Muscle layer of colon (tissue), 2 donors: Measurements from ENCODE around the gene IMMP2L.

Experiments
- H3K27ac ChIP-seq: one replicate; pipeline ENCODE4 v1.7.0; 2013; ENCODE audit warnings: low read depth, mild to moderate bottlenecking, low read length, moderate library complexity
- H3K27me3 ChIP-seq, 2 donors: one replicate each; pipeline ENCODE4 v1.7.0; 2013; ENCODE audit warnings: low read length in 2 of 2, mild to moderate bottlenecking in 2 of 2; ENCODE audit not compliant: insufficient read depth in 2 of 2, control insufficient read depth in 1 of 2
- H3K36me3 ChIP-seq: one replicate; pipeline ENCODE4 v1.7.0; 2013; ENCODE audit warnings: mild to moderate bottlenecking, low read length; ENCODE audit not compliant: insufficient read depth
- H3K4me1 ChIP-seq: one replicate; pipeline ENCODE4 v1.7.0; 2013; ENCODE audit warnings: mild to moderate bottlenecking, low read length; ENCODE audit not compliant: insufficient read depth
- H3K4me3 ChIP-seq, 2 donors: one replicate each; pipeline ENCODE4 v1.7.0; 2013; ENCODE audit warnings: low read length in 2 of 2, low read depth in 1 of 2, mild to moderate bottlenecking in 1 of 2, moderate library complexity in 1 of 2
- H3K9ac ChIP-seq: one replicate; pipeline ENCODE4 v1.7.0; 2013; ENCODE audit warnings: low read length
- H3K9me3 ChIP-seq: one replicate; pipeline ENCODE4 v1.7.0; 2013; ENCODE audit warnings: mild to moderate bottlenecking, low read length
- donor health status: abdominal sarcoma.
- donor health status: Adenocarcinoma of cecum.

The IMMP2L gene

GRCh38 chr7:111038185-111038584 lies 524.1 kb downstream of the IMMP2L start:
- no peaks in the 10 kb centered on the region for H3K27me3 ChIP-seq
- no peaks in the 10 kb centered on the region for H3K9me3 ChIP-seq
- no peak overlapping the region for H3K9ac ChIP-seq
- no peak overlapping the region for H3K27ac ChIP-seq
- H3K4me1 ChIP-seq: no peaks in the 10 kb centered on the region
- H3K4me3 ChIP-seq: no peak overlapping the region
- no peaks in the 10 kb centered on the region for H3K36me3 ChIP-seq

GRCh38 chr7:111031916-111032315 lies 530.4 kb downstream of the IMMP2L start:
- Histone ChIP-seq H3K4me1 (peaks cover 8% of the 10 kb centered on the region), H3K9me3 (no peaks in the 10 kb centered on the region), H3K27me3 (no peaks in the 10 kb centered on the region), H3K27ac (no peak overlapping the region), H3K36me3 (no peaks in the 10 kb centered on the region), H3K4me3 (no peak overlapping the region), H3K9ac (no peak overlapping the region)

- H3K4me3 ChIP-seq: no peak overlapping the region
- no peak overlapping the region for H3K27ac ChIP-seq
- no peaks in the 10 kb centered on the region for H3K36me3 ChIP-seq
- H3K9me3 ChIP-seq: no peaks in the 10 kb centered on the region
- no peak overlapping the region for H3K9ac ChIP-seq
- H3K27me3 ChIP-seq: no peaks in the 10 kb centered on the region
- peaks cover 8% of the 10 kb centered on the region for H3K4me1 ChIP-seq
Observed at GRCh38 chr7:111030336-111030735, 532.0 kb downstream of the IMMP2L start.

- no peak overlapping the region for H3K27ac ChIP-seq
- H3K9me3 ChIP-seq: no peaks in the 10 kb centered on the region
- H3K4me1 ChIP-seq: peaks cover 8% of the 10 kb centered on the region
- H3K4me3 ChIP-seq: no peak overlapping the region
- no peaks in the 10 kb centered on the region for H3K27me3 ChIP-seq
- no peak overlapping the region for H3K9ac ChIP-seq
- H3K36me3 ChIP-seq: no peaks in the 10 kb centered on the region
Observed at GRCh38 chr7:111029574-111030251, 532.6 kb downstream of the IMMP2L start.

GRCh38 chr7:111029141-111029572 lies 533.1 kb downstream of the IMMP2L start:
- Histone ChIP-seq H3K27me3 (no peaks in the 10 kb centered on the region), H3K36me3 (no peaks in the 10 kb centered on the region), H3K4me3 (no peak overlapping the region), H3K9me3 (no peaks in the 10 kb centered on the region), H3K27ac (no peak overlapping the region), H3K9ac (no peak overlapping the region), H3K4me1 (peaks cover 8% of the 10 kb centered on the region)

- Histone ChIP-seq H3K9me3 (no peaks in the 10 kb centered on the region), H3K27me3 (no peaks in the 10 kb centered on the region), H3K36me3 (no peaks in the 10 kb centered on the region), H3K27ac (no peak overlapping the region), H3K4me3 (no peak overlapping the region), H3K4me1 (peaks cover 8% of the 10 kb centered on the region), H3K9ac (no peak overlapping the region)
Observed at GRCh38 chr7:111027396-111027795, 534.9 kb downstream of the IMMP2L start.

- Histone ChIP-seq H3K27ac (no peak overlapping the region), H3K4me3 (no peak overlapping the region), H3K27me3 (no peaks in the 10 kb centered on the region), H3K9ac (no peak overlapping the region), H3K36me3 (no peaks in the 10 kb centered on the region), H3K9me3 (no peaks in the 10 kb centered on the region), H3K4me1 (peaks cover 8% of the 10 kb centered on the region)
Observed at GRCh38 chr7:111026806-111027205, 535.5 kb downstream of the IMMP2L start.

- H3K4me1 ChIP-seq: peaks cover 8% of the 10 kb centered on the region
- H3K4me3 ChIP-seq: no peak overlapping the region
- H3K27me3 ChIP-seq: no peaks in the 10 kb centered on the region
- H3K9me3 ChIP-seq: no peaks in the 10 kb centered on the region
- H3K9ac ChIP-seq: no peak overlapping the region
- no peaks in the 10 kb centered on the region for H3K36me3 ChIP-seq
- no peak overlapping the region for H3K27ac ChIP-seq
Observed at GRCh38 chr7:111026343-111026742, 535.9 kb downstream of the IMMP2L start.

GRCh38 chr7:111025006-111025405 lies 537.3 kb downstream of the IMMP2L start:
- Histone ChIP-seq H3K4me3 (no peak overlapping the region), H3K9ac (no peak overlapping the region), H3K4me1 (peaks cover 5% of the 10 kb centered on the region), H3K9me3 (no peaks in the 10 kb centered on the region), H3K27me3 (no peaks in the 10 kb centered on the region), H3K36me3 (no peaks in the 10 kb centered on the region), H3K27ac (no peak overlapping the region)

- Histone ChIP-seq H3K4me1 (no peaks in the 10 kb centered on the region), H3K27me3 (no peaks in the 10 kb centered on the region), H3K27ac (no peak overlapping the region), H3K9me3 (no peaks in the 10 kb centered on the region), H3K36me3 (no peaks in the 10 kb centered on the region), H3K4me3 (no peak overlapping the region), H3K9ac (no peak overlapping the region)
Observed at GRCh38 chr7:111018960-111019736, 543.1 kb downstream of the IMMP2L start.

- Histone ChIP-seq H3K36me3 (no peaks in the 10 kb centered on the region), H3K27me3 (no peaks in the 10 kb centered on the region), H3K4me3 (no peak overlapping the region), H3K9ac (no peak overlapping the region), H3K27ac (no peak overlapping the region), H3K4me1 (no peaks in the 10 kb centered on the region), H3K9me3 (no peaks in the 10 kb centered on the region)
Observed at GRCh38 chr7:111018447-111018846, 543.8 kb downstream of the IMMP2L start.

- Histone ChIP-seq H3K9ac (no peak overlapping the region), H3K36me3 (no peaks in the 10 kb centered on the region), H3K4me3 (no peak overlapping the region), H3K9me3 (no peaks in the 10 kb centered on the region), H3K4me1 (no peaks in the 10 kb centered on the region), H3K27ac (no peak overlapping the region), H3K27me3 (no peaks in the 10 kb centered on the region)
Observed at GRCh38 chr7:111014079-111014478, 548.2 kb downstream of the IMMP2L start.
